ENCODE results near the gene OR51A7.
"Not testable (repeated sequence)": the region's sequence is repeated elsewhere in the genome, so short reads cannot be mapped to it uniquely, and the experiment has no call there.

OR51A7 gene

DNA sequence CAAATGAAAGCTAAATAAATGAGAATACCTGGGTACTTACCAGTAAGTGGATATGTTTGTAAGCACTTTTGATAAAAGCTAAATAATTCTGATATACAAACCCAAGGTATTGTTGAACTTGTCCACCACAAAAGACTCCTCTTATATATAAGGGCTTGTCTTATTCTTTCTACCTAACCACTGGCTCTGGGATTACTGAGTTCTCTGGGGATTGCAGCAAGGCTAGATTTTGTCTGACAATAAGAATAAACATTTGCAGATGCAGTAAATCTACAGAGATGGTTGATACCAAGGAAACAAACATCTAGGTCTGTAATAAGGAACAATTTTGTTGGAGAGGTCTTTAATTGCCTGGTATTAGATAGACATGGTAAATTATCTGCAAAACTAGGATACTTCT is 43.9 kb downstream of the OR51A7 start, which contains the start of gene OR51A4:
OR51A4 (minus strand) TSS at position 101 of the 400 bp plus-strand sequence. CDS start 505 bp downstream, outside the sequence.
- TF ChIP-seq EZH2 (optimal IDR thresholded peaks at IDR 0.05; ENCODE audit: low read depth, low read length), result no peak
- TF ChIP-seq, protein P1, sequence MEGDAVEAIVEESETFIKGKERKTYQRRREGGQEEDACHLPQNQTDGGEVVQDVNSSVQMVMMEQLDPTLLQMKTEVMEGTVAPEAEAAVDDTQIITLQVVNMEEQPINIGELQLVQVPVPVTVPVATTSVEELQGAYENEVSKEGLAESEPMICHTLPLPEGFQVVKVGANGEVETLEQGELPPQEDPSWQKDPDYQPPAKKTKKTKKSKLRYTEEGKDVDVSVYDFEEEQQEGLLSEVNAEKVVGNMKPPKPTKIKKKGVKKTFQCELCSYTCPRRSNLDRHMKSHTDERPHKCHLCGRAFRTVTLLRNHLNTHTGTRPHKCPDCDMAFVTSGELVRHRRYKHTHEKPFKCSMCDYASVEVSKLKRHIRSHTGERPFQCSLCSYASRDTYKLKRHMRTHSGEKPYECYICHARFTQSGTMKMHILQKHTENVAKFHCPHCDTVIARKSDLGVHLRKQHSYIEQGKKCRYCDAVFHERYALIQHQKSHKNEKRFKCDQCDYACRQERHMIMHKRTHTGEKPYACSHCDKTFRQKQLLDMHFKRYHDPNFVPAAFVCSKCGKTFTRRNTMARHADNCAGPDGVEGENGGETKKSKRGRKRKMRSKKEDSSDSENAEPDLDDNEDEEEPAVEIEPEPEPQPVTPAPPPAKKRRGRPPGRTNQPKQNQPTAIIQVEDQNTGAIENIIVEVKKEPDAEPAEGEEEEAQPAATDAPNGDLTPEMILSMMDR (IDR thresholded peaks at IDR 0.05; ENCODE audit: low read length), result no peak
- TF ChIP-seq EZH2phosphoT487 (IDR thresholded peaks at IDR 0.05; ENCODE audit: low read length), result no peak

DNA sequence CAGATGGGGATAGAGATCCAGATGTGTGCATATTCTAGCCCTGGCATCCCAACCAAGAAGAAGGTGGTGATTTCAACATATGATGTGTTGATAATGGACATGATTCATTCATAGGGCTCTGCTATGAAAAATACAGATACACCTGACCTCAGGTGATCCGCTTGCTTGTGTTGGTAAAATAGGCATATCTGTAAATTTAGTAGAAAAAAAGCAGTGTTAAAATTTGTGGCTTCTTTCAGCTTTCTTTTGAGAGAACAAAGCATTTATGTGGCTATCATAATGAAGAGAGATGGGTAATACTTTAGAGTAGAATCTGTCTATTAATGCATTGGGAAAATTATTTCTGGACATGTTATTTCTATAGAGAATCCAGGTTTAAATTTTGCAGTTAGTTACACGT is 52.0 kb downstream of the OR51A7 start, which contains the start of gene OR51A2:
OR51A2 (minus strand) TSS at position 101 of the 400 bp plus-strand sequence; CDS start at position 101, 0 bp downstream.
- not testable (repeated sequence) for H3K4me2 ChIP-seq (ENCODE audit: low read depth, low read length); H2AFZ ChIP-seq (ENCODE audit: low read length); H3K9me3 ChIP-seq (replicated peaks; ENCODE audit: insufficient read depth, low read length); DNase-seq; H3K9me2 ChIP-seq (replicated peaks; ENCODE audit: insufficient read depth, low read length); H3K27ac ChIP-seq (ENCODE audit: low read length); H3K36me3 ChIP-seq (replicated peaks; ENCODE audit: insufficient read depth, low read length); H3K79me2 ChIP-seq (ENCODE audit: low read length); H3K4me1 ChIP-seq (ENCODE audit: low read length); H3K27me3 ChIP-seq (replicated peaks; ENCODE audit: insufficient read depth, low read length); H4K20me1 ChIP-seq (ENCODE audit: insufficient read depth, low read length); H3K9ac ChIP-seq (ENCODE audit: low read length); H3F3A ChIP-seq (ENCODE audit: insufficient read depth, low read length); H3K4me3 ChIP-seq (ENCODE audit: low read length)

More for the DNA sequence above, 43.9 kb downstream of the OR51A7 start, which contains the start of gene OR51A4:
- Histone ChIP-seq H2AFZ (ENCODE audit: low read length) (no peak within 1 kb of the TSS), H3K4me3 (ENCODE audit: low read length) (no peak within 1 kb of the TSS), H4K20me1 (ENCODE audit: insufficient read depth, low read length) (no peaks in the 10 kb centered on the region), H3K9ac (ENCODE audit: low read length) (no peak within 1 kb of the TSS), H3K27ac (ENCODE audit: low read length) (no peak within 1 kb of the TSS), H3K27me3 (replicated peaks; ENCODE audit: insufficient read depth, low read length) (no peaks in the 10 kb centered on the region), H3K4me1 (ENCODE audit: low read length) (no peaks in the 10 kb centered on the region), H3K9me3 (replicated peaks; ENCODE audit: insufficient read depth, low read length) (no peaks in the 10 kb centered on the region), H3K4me2 (ENCODE audit: low read depth, low read length) (no peak within 1 kb of the TSS), H3K79me2 (ENCODE audit: low read length) (no peaks in the 10 kb centered on the region), H3K9me2 (replicated peaks; ENCODE audit: insufficient read depth, low read length) (no peaks in the 10 kb centered on the region), H3K36me3 (replicated peaks; ENCODE audit: insufficient read depth, low read length) (no peaks in the 10 kb centered on the region), H3F3A (ENCODE audit: insufficient read depth, low read length) (no peaks in the 10 kb centered on the region)
- no peak for DNase-seq

DNA sequence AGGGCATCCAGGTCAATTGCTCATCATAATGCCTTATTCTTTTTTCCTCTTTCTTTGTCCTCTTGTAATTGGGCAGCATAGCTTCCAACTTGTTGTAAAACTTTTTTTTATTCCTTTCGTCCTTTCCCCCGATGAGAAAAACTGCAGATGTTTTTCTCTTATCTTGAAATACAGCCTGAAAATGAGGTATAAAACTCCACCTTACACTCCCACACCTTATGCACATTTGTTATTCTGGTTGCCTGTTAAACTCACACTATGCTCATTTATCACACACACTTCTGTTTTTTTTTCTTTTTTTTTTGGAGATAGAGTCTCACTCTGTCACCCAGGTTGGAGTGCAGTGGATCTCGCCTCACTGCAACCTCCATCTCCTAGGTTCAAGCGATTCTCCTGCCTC is 53.8 kb downstream of the OR51A7 start:
- no peak for DNase-seq
- Histone ChIP-seq H4K20me1 (ENCODE audit: insufficient read depth, low read length) (no peaks in the 10 kb centered on the region), H3K4me2 (ENCODE audit: low read depth, low read length) (no peak overlapping the region), H3K4me3 (ENCODE audit: low read length) (no peak overlapping the region), H3K79me2 (ENCODE audit: low read length) (no peaks in the 10 kb centered on the region), H2AFZ (ENCODE audit: low read length) (no peak overlapping the region), H3K9me2 (replicated peaks; ENCODE audit: insufficient read depth, low read length) (no peaks in the 10 kb centered on the region), H3K27me3 (replicated peaks; ENCODE audit: insufficient read depth, low read length) (no peaks in the 10 kb centered on the region), H3K9me3 (replicated peaks; ENCODE audit: insufficient read depth, low read length) (no peaks in the 10 kb centered on the region), H3K4me1 (ENCODE audit: low read length) (no peaks in the 10 kb centered on the region), H3K9ac (ENCODE audit: low read length) (no peak overlapping the region), H3F3A (ENCODE audit: insufficient read depth, low read length) (no peaks in the 10 kb centered on the region), H3K27ac (ENCODE audit: low read length) (no peak overlapping the region), H3K36me3 (replicated peaks; ENCODE audit: insufficient read depth, low read length) (no peaks in the 10 kb centered on the region)
- TF ChIP-seq EZH2 (optimal IDR thresholded peaks at IDR 0.05; ENCODE audit: low read depth, low read length) (no peak), EZH2phosphoT487 (IDR thresholded peaks at IDR 0.05; ENCODE audit: low read length) (no peak)
- TF ChIP-seq, protein P1 (IDR thresholded peaks at IDR 0.05; ENCODE audit: low read length), result no peak
